Upper lobe of left lung (tissue), 4 donors: ENCODE measurements around the gene ITFG1.
A peak's percentile ranks its signal among the peaks of the same experiment; 100 is the strongest.

ENCODE experiments used
- POLR2A ChIP-seq, 4 donors: fragments of 450-650 bp; IDR thresholded peaks; one replicate each; pipeline ENCODE4 v1.5.1; 2016 to 2017; ENCODE audit warnings: antibody characterized with exemption in 4 of 4, mild to moderate bottlenecking in 2 of 4
- TF ChIP-seq, protein P1 (sequence below), 6 experiments: fragments of 450-650 bp in 4 of 6; fragments of 200-600 bp in 2 of 6; sonication (generic) in 2 of 6; IDR thresholded peaks; one replicate each; pipeline ENCODE4 v1.5.1; 2016 to 2019; ENCODE audit warnings: antibody characterized with exemption in 6 of 6

DNA sequence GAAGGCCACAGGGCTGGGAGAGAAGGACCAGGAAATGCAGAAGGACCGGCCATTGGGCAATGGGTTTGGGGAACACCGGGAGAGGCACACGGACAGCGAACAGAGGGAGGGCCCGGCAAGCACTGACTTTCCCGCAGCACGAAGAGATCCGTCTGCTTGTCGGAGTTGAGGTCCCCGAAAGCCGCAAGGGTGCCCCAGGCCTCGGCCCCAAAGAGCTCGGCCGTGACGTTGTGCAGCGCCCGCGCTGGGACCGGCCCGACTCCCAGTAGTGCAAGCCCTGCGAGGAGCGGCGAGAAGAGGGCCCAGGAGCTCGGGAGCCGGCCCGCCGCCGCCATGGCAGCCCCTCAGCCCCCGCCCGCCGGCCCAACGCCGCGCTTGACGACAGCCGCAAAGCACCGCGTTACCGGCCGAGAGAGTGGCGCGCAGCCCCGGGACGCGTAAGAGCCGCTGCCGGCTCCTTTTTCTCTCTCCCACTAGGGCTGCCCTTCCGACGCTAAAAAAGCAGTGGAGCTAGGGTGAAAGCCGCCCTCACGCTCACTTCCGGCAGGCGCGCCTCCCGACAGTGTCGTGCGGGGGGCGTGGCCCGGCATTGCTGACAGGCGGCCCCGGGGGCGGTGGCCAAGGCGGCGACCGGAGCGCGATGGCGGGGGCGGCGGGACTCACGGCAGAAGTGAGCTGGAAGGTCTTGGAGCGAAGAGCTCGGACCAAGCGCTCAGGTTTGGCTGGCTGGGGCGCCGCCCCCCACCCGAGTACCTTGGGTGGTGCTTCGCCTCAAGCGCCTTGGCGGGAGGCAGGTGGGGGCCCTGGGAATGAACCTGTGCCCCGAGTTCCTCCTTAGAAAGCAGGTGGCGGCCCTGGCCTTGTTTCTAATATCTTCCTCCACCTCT lies at the start of gene ITFG1, which contains the start of gene PHKB:
- TF ChIP-seq, protein P1, sequence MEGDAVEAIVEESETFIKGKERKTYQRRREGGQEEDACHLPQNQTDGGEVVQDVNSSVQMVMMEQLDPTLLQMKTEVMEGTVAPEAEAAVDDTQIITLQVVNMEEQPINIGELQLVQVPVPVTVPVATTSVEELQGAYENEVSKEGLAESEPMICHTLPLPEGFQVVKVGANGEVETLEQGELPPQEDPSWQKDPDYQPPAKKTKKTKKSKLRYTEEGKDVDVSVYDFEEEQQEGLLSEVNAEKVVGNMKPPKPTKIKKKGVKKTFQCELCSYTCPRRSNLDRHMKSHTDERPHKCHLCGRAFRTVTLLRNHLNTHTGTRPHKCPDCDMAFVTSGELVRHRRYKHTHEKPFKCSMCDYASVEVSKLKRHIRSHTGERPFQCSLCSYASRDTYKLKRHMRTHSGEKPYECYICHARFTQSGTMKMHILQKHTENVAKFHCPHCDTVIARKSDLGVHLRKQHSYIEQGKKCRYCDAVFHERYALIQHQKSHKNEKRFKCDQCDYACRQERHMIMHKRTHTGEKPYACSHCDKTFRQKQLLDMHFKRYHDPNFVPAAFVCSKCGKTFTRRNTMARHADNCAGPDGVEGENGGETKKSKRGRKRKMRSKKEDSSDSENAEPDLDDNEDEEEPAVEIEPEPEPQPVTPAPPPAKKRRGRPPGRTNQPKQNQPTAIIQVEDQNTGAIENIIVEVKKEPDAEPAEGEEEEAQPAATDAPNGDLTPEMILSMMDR (IDR thresholded peaks at IDR 0.05) = peak in 4 of 6 experiments; percentile 11 to 49 (median 39)
- TF ChIP-seq POLR2A (IDR thresholded peaks at IDR 0.05) = peak in 3 of 4 donors; percentile 64 to 84 (median 72)
